Astrocyte of the spinal cord (primary cell): ENCODE data around the gene SPARCL1.

ENCODE experiments used
- DNase-seq: peaks from one replicate; pipeline ENCODE4 v3.0.0; 2011; ENCODE audit warnings: low read depth, low spot score
- H3K4me3 ChIP-seq: 2 replicates; pipeline ENCODE4 v1.5.1; 2011; ENCODE audit warnings: low read depth, mild to moderate bottlenecking, low read length, moderate library complexity
- in situ Hi-C: cut with HindIII; loops from 2 replicates; pipeline ENCODE4 v1.10.0; 2017; ENCODE audit warnings: low sequenced_read_pairs
- TF ChIP-seq, protein P1 (sequence below): IDR thresholded peaks from 2 replicates; pipeline ENCODE4 v1.5.1; 2012; ENCODE audit warnings: low read depth, mild to moderate bottlenecking, low read length, inconsistent platforms

Gene SPARCL1

DNA sequence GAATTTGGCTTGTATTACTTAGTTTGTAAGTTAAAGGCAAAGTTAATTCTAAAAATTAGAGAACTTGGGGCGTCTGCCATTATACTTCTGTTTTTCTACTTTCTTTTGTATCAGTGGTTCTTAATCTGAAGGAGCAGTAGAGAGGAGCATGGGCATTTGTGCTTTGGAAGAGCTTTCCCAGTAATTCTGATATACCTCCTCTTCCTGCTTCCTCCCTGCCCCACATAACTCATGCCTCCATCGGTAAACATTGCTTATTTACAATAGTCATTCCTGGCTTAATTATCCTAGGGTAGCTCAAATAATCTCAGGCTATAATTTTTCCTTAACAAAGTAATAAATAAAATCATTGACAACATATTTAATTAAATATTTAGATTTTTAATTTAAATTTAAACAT lies 37.1 kb upstream of the SPARCL1 start:
- DNase-seq: no peak
- in situ Hi-C loops: no loop called here
- no peak overlapping the region for H3K4me3 ChIP-seq
- TF ChIP-seq, protein P1, sequence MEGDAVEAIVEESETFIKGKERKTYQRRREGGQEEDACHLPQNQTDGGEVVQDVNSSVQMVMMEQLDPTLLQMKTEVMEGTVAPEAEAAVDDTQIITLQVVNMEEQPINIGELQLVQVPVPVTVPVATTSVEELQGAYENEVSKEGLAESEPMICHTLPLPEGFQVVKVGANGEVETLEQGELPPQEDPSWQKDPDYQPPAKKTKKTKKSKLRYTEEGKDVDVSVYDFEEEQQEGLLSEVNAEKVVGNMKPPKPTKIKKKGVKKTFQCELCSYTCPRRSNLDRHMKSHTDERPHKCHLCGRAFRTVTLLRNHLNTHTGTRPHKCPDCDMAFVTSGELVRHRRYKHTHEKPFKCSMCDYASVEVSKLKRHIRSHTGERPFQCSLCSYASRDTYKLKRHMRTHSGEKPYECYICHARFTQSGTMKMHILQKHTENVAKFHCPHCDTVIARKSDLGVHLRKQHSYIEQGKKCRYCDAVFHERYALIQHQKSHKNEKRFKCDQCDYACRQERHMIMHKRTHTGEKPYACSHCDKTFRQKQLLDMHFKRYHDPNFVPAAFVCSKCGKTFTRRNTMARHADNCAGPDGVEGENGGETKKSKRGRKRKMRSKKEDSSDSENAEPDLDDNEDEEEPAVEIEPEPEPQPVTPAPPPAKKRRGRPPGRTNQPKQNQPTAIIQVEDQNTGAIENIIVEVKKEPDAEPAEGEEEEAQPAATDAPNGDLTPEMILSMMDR: no peak

DNA sequence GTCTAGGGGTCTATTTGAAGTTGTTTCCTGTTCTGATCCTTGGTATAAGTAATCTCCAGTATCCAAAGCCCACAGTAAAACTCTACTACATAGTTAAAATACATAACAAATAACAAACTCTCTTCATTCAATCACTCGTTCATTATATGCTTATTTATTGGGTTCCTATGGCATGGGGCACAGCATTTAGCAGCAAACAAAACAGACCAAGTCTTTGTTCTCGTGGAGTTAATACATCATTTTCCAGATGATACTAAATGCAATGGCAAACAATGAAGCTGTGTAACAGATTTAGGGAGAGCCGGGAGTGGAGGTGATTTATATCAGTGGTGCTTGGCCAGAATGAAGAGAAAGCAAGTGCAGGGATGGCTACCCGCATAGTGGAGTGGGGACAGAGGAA lies 36.6 kb upstream of the SPARCL1 start:
- H3K4me3 ChIP-seq: no peak overlapping the region
- in situ Hi-C loops: no loop called here
- DNase-seq: no peak
- TF ChIP-seq, protein P1: no peak

DNA sequence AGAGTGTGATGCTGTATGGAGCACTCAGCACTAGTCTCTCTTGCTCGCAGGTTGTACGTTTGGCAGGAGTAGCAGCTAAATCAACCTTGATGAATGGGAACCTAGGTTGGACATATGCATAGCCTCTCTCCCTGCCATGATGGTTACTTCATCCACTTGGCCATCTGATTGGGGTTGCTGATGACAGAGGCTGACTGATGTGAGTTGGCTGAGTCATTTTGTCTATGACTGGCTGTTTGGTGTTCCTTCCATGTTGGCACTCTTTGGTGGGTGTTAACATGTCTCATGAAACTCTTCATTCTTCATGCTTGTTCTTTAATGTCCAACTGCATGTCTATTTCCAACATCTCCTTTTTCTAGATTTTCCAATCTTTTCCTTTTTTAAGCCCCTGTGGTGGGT lies 31.6 kb upstream of the SPARCL1 start:
- DNase-seq: no peak
- TF ChIP-seq, protein P1: no peak
- in situ Hi-C loops: no loop called here
- H3K4me3 ChIP-seq: no peak overlapping the region

DNA sequence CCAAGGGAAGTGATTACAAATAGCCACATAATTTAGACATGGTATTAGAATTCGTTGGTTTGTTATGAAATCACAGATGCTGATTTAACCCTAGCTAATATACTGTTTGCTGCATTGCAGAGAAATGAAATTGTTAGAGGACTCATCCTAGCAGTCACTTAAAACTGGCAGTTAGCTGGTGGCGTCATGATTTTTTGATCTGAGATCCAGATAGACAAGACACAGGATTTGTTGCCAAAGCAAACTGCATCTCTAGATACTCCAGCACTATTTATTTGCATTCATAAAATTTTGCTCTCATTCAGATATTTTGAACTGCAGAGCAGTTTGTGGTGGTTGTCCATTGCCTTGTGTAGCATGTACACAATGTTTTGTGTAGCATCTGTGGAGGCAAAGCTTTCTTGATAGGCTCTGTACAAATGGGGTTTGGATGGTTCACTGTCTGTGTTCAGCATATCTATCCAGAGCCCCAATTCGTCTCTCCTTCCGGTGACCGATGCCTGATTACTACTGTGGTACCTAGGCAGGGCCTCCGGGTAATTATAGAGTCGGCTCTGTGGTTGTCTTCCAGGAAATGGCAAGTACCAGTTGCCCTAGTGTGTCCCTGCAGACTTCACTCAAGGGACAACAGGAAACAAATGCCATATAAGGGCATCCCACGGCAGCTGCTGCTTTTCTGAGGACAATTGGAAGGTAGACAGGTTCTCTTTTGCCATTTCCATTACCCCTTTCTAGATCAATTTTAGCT lies 30.1 kb upstream of the SPARCL1 start:
- DNase-seq: no peak
- TF ChIP-seq, protein P1: no peak
- in situ Hi-C loops: no loop called here
- H3K4me3 ChIP-seq: no peak overlapping the region

DNA sequence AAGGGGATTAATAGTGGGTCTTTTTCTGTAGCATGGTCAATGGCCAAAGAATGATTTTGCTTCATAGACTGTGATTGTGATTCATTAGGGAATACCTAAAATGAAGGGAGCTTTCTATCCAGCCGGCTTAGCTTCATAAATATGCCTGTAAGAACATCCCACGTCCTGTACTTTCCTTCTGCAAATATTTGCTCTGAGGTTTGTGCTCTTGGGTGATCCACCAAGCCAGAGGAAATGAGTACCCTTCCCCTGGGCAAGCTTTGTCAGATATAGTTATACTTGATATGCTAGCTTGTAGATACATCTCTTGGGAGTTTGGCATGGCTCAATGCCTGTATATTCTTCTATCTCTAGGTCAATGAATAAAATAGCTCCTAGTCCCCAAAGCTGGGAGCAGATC lies 28.2 kb upstream of the SPARCL1 start:
- no peak for DNase-seq
- no peak overlapping the region for H3K4me3 ChIP-seq
- TF ChIP-seq, protein P1: no peak
- in situ Hi-C loops: no loop called here

DNA sequence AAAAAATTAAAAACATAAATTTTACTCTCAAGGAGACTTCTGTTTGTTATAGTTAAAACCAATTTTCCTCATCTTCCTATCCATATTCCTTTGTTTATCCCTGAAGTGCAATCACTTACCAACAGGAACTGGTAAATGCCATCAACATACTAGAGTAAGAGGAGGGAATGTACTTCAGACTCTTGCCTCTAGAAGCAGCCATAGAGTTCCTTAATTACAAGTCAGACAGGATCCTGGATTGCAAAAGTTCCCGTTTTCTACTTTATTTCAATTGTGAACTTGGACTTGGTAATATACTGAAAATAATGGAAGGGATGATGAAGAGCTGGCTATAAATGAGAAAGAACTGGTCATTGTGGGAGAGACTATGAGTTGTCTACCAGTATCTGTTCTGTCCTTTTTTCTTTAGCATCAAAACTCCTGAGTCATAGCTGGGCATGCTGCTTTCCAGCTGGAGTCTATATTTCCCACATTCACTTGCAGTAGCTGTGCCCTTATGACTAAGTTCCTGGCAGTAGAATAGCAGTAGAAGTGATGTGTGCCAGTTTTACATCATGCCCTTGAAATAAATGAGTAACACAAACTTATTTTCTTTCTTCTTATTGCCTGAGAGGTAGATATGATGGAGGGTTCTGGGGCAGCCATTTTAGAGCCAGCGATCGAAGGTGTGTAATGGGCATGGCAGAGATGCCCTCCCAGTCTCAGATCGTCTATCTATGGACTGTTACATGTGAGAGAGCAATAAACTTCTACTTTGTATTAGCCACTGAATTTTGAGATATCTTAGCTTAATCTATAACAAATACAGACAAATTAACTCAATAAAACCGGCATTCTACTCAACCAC lies 26.8 kb upstream of the SPARCL1 start:
- TF ChIP-seq, protein P1: no peak
- peak; percentile 91 for DNase-seq
- no peak overlapping the region for H3K4me3 ChIP-seq
- in situ Hi-C loops: no loop called here
